NCI-H345 treated with DMSO at 0.1 percent for 48 hours (cell line): ENCODE measurements around the gene ANXA1.

Source experiments
- DNase-seq: peaks from one replicate; lab custom pipeline; 2025; ENCODE audit not compliant: unreplicated experiment; lab: John Stamatoyannopoulos, UW

The ANXA1 gene

GRCh38 chr9:73137286-73137899 is 14.3 kb upstream of the ANXA1 start:
- no peak for DNase-seq

DNA sequence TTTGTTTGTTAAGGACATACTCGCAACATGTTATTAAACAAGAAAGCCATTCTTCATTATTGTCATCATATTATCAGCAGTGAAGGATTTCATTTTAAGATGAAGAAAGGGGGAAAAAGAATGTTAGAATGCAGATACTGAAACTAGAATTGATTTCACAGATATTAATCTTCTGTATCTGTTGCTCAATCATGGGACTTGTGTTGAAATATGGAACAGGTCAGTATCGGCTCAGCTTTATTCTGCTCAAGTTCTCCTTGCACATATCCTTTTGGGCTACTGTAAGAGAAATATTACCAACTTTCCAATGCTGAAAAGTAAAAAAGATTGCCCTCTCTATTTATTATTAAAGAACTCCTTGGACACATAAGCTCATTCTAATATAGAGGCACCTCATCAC is 13.8 kb upstream of the ANXA1 start:
- no peak for DNase-seq

- DNase-seq = no peak
Measured at GRCh38 chr9:73138516-73138915, 13.1 kb upstream of the ANXA1 start.

DNA sequence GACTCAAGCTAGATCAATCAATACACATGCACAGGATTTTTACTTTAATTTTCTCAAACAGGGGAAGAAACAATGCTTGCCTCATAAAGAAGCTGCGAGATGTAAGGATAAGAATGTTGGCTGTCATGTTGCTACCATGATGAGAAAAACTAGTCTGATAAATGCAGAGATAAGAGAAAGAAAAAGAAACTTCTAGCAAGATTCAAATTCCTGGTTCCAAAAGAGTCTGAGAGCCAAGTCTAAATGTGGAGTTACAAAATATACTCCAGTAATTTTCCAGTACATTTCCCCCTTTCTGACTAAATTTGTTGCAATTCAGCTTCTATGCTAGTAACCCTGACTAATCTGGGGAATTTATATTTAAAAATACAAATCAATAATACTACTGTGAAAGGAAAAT is 10.4 kb upstream of the ANXA1 start:
- DNase-seq = no peak

GRCh38 chr9:73143711-73144328 is 7.8 kb upstream of the ANXA1 start:
- DNase-seq = no peak

DNA sequence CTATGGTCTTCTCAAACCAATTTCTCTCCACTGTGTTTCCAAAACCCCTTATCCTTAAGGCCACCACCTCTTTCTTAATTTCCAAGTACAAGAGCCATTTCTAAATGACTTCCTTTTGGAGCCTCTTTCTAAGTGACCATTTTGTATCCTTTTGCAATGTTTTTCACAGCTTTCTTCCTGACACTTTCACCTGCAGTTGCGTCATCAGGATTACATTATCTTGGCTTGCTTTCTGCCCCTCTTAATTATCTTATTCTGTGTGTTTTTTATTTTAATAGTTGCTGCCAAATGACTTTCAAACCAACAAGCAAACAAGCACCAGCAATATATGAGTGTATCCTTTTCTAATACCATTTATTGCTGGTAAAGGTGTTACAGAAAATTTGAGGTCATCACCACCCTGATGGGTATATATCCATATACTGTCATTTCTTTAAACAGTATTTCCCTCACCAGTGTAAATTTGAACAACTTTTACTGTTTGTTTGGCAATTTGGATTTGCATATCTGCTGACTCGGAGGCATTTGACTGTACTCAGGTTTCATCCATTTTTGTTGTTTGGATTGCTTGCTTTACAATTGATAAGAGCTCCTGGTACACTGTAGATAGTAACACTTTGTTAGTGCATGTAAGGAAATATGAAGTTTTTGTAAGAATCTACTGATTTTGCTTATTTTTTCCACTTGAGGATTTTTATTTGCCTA is 5.4 kb upstream of the ANXA1 start:
- DNase-seq = no peak

- no peak for DNase-seq
Measured at GRCh38 chr9:73148447-73148937, 3.2 kb upstream of the ANXA1 start.

- no peak for DNase-seq
Measured at GRCh38 chr9:73149371-73150067, 2.1 kb upstream of the ANXA1 start.

GRCh38 chr9:73152543-73152844 is 829 bp downstream of the ANXA1 start:
- DNase-seq = no peak

- no peak for DNase-seq
Measured at GRCh38 chr9:73152953-73153352, 1.3 kb downstream of the ANXA1 start.

- DNase-seq = no peak
Measured at GRCh38 chr9:73153793-73154227, 2.1 kb downstream of the ANXA1 start.

DNA sequence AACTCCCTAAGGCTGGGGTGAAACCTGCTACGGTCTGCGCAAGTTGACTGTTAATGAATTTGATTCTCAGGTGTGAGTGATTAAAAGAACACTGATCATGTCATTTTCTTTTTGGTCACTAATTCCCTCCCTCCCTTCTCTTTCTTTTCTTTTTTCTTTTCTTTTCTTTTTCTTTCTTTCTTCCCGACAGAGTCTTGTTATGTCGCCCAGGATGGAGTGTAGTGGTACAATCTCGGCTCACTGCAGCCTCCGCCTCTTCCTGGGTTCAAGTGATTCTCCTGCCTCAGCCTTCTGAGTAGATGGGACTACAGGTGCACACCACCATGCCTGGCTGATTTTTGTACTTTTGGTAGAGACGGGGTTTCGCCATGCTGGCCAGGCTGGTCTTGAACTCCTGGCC is 2.6 kb downstream of the ANXA1 start:
- DNase-seq = no peak

- DNase-seq = no peak
Measured at GRCh38 chr9:73154722-73155121, 3.1 kb downstream of the ANXA1 start.

DNA sequence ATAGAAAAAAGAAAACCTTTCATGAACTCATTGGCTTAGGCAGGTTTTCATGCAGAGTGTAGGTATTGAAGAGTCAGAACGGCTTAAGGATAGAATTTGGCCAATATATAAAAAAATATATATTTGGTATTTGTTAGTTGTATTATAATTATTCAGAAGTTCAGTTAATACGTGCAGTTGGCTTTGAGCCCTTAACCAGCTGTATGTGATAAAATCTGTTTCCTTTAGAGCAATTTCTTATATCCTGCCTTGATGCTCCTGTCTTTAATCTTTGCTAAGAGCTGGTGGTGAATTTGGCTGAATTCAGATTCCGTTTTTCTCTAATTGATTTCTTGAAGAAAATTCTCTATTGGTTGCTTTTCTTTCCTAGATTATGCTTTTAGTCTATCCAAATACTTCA is 3.7 kb downstream of the ANXA1 start:
- no peak for DNase-seq

- no peak for DNase-seq
Measured at GRCh38 chr9:73155968-73156864, 4.6 kb downstream of the ANXA1 start.

DNA sequence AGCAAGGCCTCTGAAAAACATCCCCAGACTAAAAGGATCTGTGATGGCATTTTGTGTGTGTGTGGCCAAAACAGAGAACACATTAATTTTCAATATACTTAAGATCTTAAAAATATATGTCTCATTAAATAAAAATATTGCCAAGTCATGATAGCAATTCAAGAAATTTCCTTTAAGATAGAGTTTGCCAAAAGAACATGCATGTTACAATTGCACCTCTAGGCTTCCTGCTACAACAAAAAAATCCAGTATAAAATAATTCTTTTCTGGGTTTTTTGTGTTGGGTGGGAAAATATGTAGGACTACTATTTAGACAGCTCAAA is 5.2 kb downstream of the ANXA1 start:
- DNase-seq = no peak

- no peak for DNase-seq
Measured at GRCh38 chr9:73157811-73158210, 6.1 kb downstream of the ANXA1 start.

GRCh38 chr9:73158723-73159122 is 7.1 kb downstream of the ANXA1 start:
- no peak for DNase-seq

DNA sequence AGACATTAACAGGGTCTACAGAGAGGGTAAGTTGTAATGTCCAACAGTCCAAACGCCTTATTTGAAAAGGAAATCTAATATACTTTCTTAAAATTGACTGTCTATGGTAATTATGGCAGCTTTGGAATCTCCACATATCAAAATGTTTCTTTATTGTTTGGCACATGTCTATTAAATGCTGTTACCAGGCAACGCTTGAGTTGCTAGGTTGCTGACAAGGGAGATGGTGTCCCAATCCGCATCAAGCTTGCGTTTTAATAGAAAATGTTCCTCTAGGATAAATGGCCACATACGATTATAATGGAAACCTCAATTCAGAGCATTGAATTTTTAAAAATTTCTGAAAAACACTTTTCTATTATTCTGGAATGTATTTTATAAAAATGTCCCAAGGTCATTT is 9.2 kb downstream of the ANXA1 start:
- DNase-seq = no peak

GRCh38 chr9:73162987-73163768 is 11.5 kb downstream of the ANXA1 start:
- DNase-seq = no peak
